A375 (cell line): ENCODE data around the gene GPX7. TPM values are rescaled to one million over a fixed set of nuclear protein-coding genes. Genes with fewer than 3 reads are reported as not detected.

Source experiments
- total RNA-seq: library from RNA; depleted of rRNA; stranded (reverse); fragments of >200 nt; shearing (Covaris generic); gene quantifications from 2 replicates; pipeline ENCODE4 v1.2.3, GENCODE V29; 2014; rRNA removed

GPX7 gene
- 3.2 and 5.7 TPM in 2 replicates for total RNA-seq

GRCh38 chr1:52601991-52602855 lies at the start of gene GPX7:
Gene GPX7 (plus strand): TSS chr1:52602371. CDS start chr1:52602410, 39 bp downstream.

GRCh38 chr1:52552505-52553361 lies 49.4 kb upstream of the GPX7 start, which contains the start of gene TUT4:
Gene TUT4 (minus strand): TSS chr1:52553092. CDS start chr1:52526280, 26,812 bp downstream.

DNA sequence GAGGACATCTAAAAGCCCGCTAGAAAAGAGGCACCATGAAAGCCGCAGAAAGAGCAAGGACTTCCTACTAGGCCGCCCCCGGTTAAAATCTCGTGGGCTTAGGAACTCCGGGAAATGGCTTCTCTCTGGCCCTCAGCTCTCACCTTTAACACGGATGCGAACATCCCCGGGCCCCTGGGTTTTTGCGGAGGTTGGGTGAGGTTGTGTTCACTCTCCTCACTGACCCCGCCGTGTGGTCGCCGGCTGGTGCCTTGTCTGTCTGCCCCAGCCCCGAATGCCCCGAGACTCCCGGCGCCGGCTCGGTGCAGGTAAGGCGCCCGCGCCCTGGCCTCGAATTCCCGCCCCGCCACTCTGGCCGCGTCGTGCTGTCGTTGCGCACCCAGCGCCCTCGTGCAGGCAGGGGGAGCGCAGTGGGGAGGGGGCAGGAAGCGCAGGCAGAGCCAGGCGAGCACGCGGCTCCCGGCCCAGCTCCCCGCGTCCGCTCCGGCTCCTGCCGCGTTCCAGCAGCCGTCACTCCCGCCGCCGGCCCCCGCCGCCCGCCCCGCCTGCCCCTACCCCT lies 30.6 kb downstream of the GPX7 start, which contains the start of gene SHISAL2A:
TSS of gene SHISAL2A (plus strand) at position 437 of the 559 bp plus-strand sequence. CDS start 326 bp downstream, outside the sequence.

Other genes with a start within 250 kb of the GPX7 start
- gene CC2D1B, start 236.2 kb upstream of the GPX7 start, total RNA-seq: 37.4 TPM in 2 replicates
- 20.3 and 26.4 TPM in 2 replicates for gene ORC1, start 197.9 kb upstream of the GPX7 start, total RNA-seq
- gene PRPF38A, start 197.8 kb upstream of the GPX7 start, total RNA-seq: 32.0 and 33.9 TPM in 2 replicates
- 39.6 and 40.9 TPM in 2 replicates for gene TUT4, start 49.3 kb upstream of the GPX7 start, total RNA-seq
- not detected in 2 replicates for gene SHISAL2A, start 30.8 kb downstream of the GPX7 start, total RNA-seq
- 15.1 and 19.3 TPM in 2 replicates for gene COA7, start 96.0 kb downstream of the GPX7 start, total RNA-seq
- 10.6 and 11.4 TPM in 2 replicates for gene ZYG11B, start 124.1 kb downstream of the GPX7 start, total RNA-seq
- gene ZYG11A, start 240.4 kb downstream of the GPX7 start, total RNA-seq: 0.04 TPM in 1 of 2 replicates, not detected in the other